RCC 7860 (cell line): ENCODE results near the gene PKNOX2.
"Not testable (repeated sequence)": the region's sequence is repeated elsewhere in the genome, so short reads cannot be mapped to it uniquely, and the experiment has no call there.

Experiments
- DNase-seq: peaks from one replicate; pipeline ENCODE4 v3.0.0-alpha.2; 2015; ENCODE audit warnings: low spot score
- FAIRE-seq: peaks from 2 replicates; lab custom pipeline; 2012; peaks lifted over from hg19 to GRCh38; lab: Jason Lieb, UNC

The PKNOX2 gene

GRCh38 chr11:125199915-125200314 is 35.4 kb downstream of the PKNOX2 start:
- no peak for FAIRE-seq
- DNase-seq: no peak

GRCh38 chr11:125200441-125200840 is 35.9 kb downstream of the PKNOX2 start:
- no peak for FAIRE-seq

GRCh38 chr11:125201525-125202141 is 37.1 kb downstream of the PKNOX2 start:
- FAIRE-seq (no peak), DNase-seq (no peak)

More at GRCh38 chr11:125200441-125200840, 35.9 kb downstream of the PKNOX2 start:
- DNase-seq: no peak

- DNase-seq (no peak), FAIRE-seq (no peak)
Observed at GRCh38 chr11:125202362-125202880, 37.9 kb downstream of the PKNOX2 start.

GRCh38 chr11:125202977-125203376 is 38.4 kb downstream of the PKNOX2 start:
- no peak for FAIRE-seq
- DNase-seq: no peak

- DNase-seq (no peak), FAIRE-seq (no peak)
Observed at GRCh38 chr11:125207866-125208425, 43.4 kb downstream of the PKNOX2 start.

GRCh38 chr11:125210066-125210465 is 45.5 kb downstream of the PKNOX2 start:
- no peak for FAIRE-seq
- DNase-seq: no peak

GRCh38 chr11:125211191-125211947 is 46.8 kb downstream of the PKNOX2 start:
- FAIRE-seq: no peak
- no peak for DNase-seq

- DNase-seq: no peak
- FAIRE-seq: no peak
Observed at GRCh38 chr11:125211948-125212340, 47.4 kb downstream of the PKNOX2 start.

GRCh38 chr11:125214601-125215565 is 50.3 kb downstream of the PKNOX2 start:
- DNase-seq: no peak
- no peak for FAIRE-seq

GRCh38 chr11:125215976-125216375 is 51.4 kb downstream of the PKNOX2 start:
- FAIRE-seq (no peak), DNase-seq (no peak)

- no peak for FAIRE-seq
- no peak for DNase-seq
Observed at GRCh38 chr11:125218336-125218735, 53.8 kb downstream of the PKNOX2 start.

GRCh38 chr11:125221461-125221860 is 56.9 kb downstream of the PKNOX2 start:
- no peak for DNase-seq

GRCh38 chr11:125222494-125222893 is 57.9 kb downstream of the PKNOX2 start:
- no peak for DNase-seq
- FAIRE-seq: no peak

More at GRCh38 chr11:125221461-125221860, 56.9 kb downstream of the PKNOX2 start:
- no peak for FAIRE-seq

GRCh38 chr11:125223161-125223560 is 58.6 kb downstream of the PKNOX2 start:
- DNase-seq, FAIRE-seq: not testable (repeated sequence)

GRCh38 chr11:125223901-125224361 is 59.4 kb downstream of the PKNOX2 start:
- DNase-seq: no peak

GRCh38 chr11:125224391-125225021 is 60.0 kb downstream of the PKNOX2 start:
- FAIRE-seq (no peak), DNase-seq (no peak)

More at GRCh38 chr11:125223901-125224361, 59.4 kb downstream of the PKNOX2 start:
- no peak for FAIRE-seq

GRCh38 chr11:125225401-125225800 is 60.9 kb downstream of the PKNOX2 start:
- DNase-seq: no peak
- no peak for FAIRE-seq

GRCh38 chr11:125226031-125226430 is 61.5 kb downstream of the PKNOX2 start:
- FAIRE-seq: no peak
- DNase-seq: no peak

GRCh38 chr11:125226706-125227105 is 62.2 kb downstream of the PKNOX2 start:
- FAIRE-seq (no peak), DNase-seq (no peak)
